Natural killer cell (primary cell): ENCODE results near the gene VSNL1. TPM values are rescaled to one million over a fixed set of nuclear protein-coding genes. Genes with fewer than 3 reads are reported as not detected.

Experiments used
- ATAC-seq, 3 donors: fragments of 150-1000 bp in 2 of 3; fragments of 200-7000 bp in 1 of 3; cut with Tn5 transposase; 1 replicate in 1 of 3; 2 replicates in 2 of 3; pipeline ENCODE4 v1.10.0; 2021; ENCODE audit warnings: mild to moderate bottlenecking in 2 of 3, moderate library complexity in 2 of 3
- DNase-seq, 2 donors: peaks; one replicate each; pipeline versions ENCODE4 v3.0.0 to v3.0.0-alpha.2; 2013 to 2021; ENCODE audit warnings: mixed read lengths in 1 of 2
- H3K27ac ChIP-seq: one replicate; pipeline ENCODE4 v1.5.1; 2013; ENCODE audit warnings: mild to moderate bottlenecking, low read length
- H3K27me3 ChIP-seq: one replicate; pipeline ENCODE4 v1.6.1; 2013; ENCODE audit warnings: low read length; ENCODE audit not compliant: control insufficient read depth, insufficient read depth
- H3K36me3 ChIP-seq: one replicate; pipeline ENCODE4 v1.6.1; 2013; ENCODE audit warnings: low read length; ENCODE audit not compliant: control insufficient read depth, insufficient read depth
- H3K4me1 ChIP-seq: one replicate; pipeline ENCODE4 v1.6.1; 2013; ENCODE audit warnings: low read length; ENCODE audit not compliant: control insufficient read depth, insufficient read depth
- H3K4me3 ChIP-seq: one replicate; pipeline ENCODE4 v1.5.1; 2013; ENCODE audit warnings: low read length
- H3K9me3 ChIP-seq: one replicate; pipeline ENCODE4 v1.6.1; 2013; ENCODE audit warnings: low read length; ENCODE audit not compliant: control insufficient read depth, insufficient read depth
- H3K27ac Mint-ChIP-seq, 2 donors: one replicate each; pipeline ENCODE4 v1.8.0; 2022; ENCODE audit warnings: mild to moderate bottlenecking in 2 of 2, mixed read lengths in 2 of 2, moderate library complexity in 1 of 2
- H3K27me3 Mint-ChIP-seq, 2 donors: one replicate each; pipeline ENCODE4 v1.8.0; 2022; ENCODE audit warnings: low read depth in 2 of 2, mixed read lengths in 2 of 2
- H3K36me3 Mint-ChIP-seq: one replicate; pipeline ENCODE4 v1.8.0; 2022; ENCODE audit warnings: mixed read lengths
- H3K4me1 Mint-ChIP-seq, 2 donors: one replicate each; pipeline ENCODE4 v1.8.0; 2022; ENCODE audit warnings: mixed read lengths in 2 of 2
- H3K4me3 Mint-ChIP-seq: one replicate; pipeline ENCODE4 v1.8.0; 2022; ENCODE audit warnings: mild to moderate bottlenecking, moderate library complexity, mixed read lengths
- H3K9me3 Mint-ChIP-seq, 2 donors: one replicate each; pipeline ENCODE4 v1.8.0; 2022; ENCODE audit warnings: mixed read lengths in 2 of 2
- CTCF ChIP-seq: fragments of 200-600 bp; IDR thresholded peaks from one replicate; pipeline ENCODE4 v1.8.0; 2022; ENCODE audit warnings: antibody characterized with exemption
- WGBS: methylation state at CpG from one replicate; pipeline ENCODE4 v1.1.7; 2013; ENCODE audit warnings: missing lambda C conversion rate; ENCODE audit not compliant: insufficient coverage; 5-methylcytosine and 5-hydroxymethylcytosine counted together
- intact Hi-C: fragments of 100-400 bp; cut with micrococcal nuclease; formaldehyde crosslinking; loops from one replicate; pipeline ENCODE4 v1.14.2; 2022
- total RNA-seq, 4 donors: library from RNA; stranded (reverse); fragments of 120-200 nt in 1 of 4; gene quantifications; one replicate each; pipeline versions ENCODE4 v1.2.3 to v1.2.4, GENCODE V29; 2013 to 2022

Gene VSNL1
- total RNA-seq, 3 donors from 2014 or later (not counting 1 experiment from before 2014, with no cell fraction given) = not detected

GRCh38 chr2:17640406-17640805 lies 99.9 kb downstream of the VSNL1 start:
- Mint-ChIP-seq H3K4me1 (no peaks in the 10 kb centered on the region), H3K4me3 (no peak overlapping the region), H3K27ac (no peak overlapping the region), H3K9me3 (no peaks in the 10 kb centered on the region), H3K36me3 (no peaks in the 10 kb centered on the region), H3K27me3 (no peaks in the 10 kb centered on the region)
- no peak overlapping the region for H3K4me3 ChIP-seq
- 86% methylated on average over 1 of the region's 2 CpGs for WGBS
- no peak overlapping the region for H3K27ac ChIP-seq
- ATAC-seq = no peak
- DNase-seq = no peak
- no peaks in the 10 kb centered on the region for H3K27me3 ChIP-seq
- no peaks in the 10 kb centered on the region for H3K4me1 ChIP-seq
- H3K9me3 ChIP-seq = no peaks in the 10 kb centered on the region
- intact Hi-C loops = no loop called here
- TF ChIP-seq CTCF = no peak
- no peaks in the 10 kb centered on the region for H3K36me3 ChIP-seq

GRCh38 chr2:17643031-17643615 lies 102.6 kb downstream of the VSNL1 start:
- Mint-ChIP-seq H3K9me3 (no peaks in the 10 kb centered on the region), H3K36me3 (no peaks in the 10 kb centered on the region), H3K4me3 (no peak overlapping the region), H3K4me1 (no peaks in the 10 kb centered on the region), H3K27me3 (no peaks in the 10 kb centered on the region), H3K27ac (no peak overlapping the region)
- Histone ChIP-seq H3K4me1 (no peaks in the 10 kb centered on the region), H3K27me3 (no peaks in the 10 kb centered on the region), H3K27ac (no peak overlapping the region), H3K4me3 (no peak overlapping the region), H3K36me3 (no peaks in the 10 kb centered on the region), H3K9me3 (no peaks in the 10 kb centered on the region)
- DNase-seq = no peak
- no peak for TF ChIP-seq CTCF
- no peak for ATAC-seq
- intact Hi-C loops = no loop called here
- WGBS = 82% methylated on average over 6 of the region's 6 CpGs

GRCh38 chr2:17644997-17645720 lies 104.7 kb downstream of the VSNL1 start:
- H3K4me1 Mint-ChIP-seq = no peaks in the 10 kb centered on the region
- intact Hi-C loops = loop anchor here (5.0 kb wide), 1 partner anchor 732 kb away; no protein-coding TSS in a partner anchor
- no peaks in the 10 kb centered on the region for H3K36me3 ChIP-seq
- H3K9me3 ChIP-seq = no peaks in the 10 kb centered on the region
- H3K4me1 ChIP-seq = no peaks in the 10 kb centered on the region
- no peak overlapping the region for H3K4me3 ChIP-seq
- H3K27me3 ChIP-seq = no peaks in the 10 kb centered on the region
- no peaks in the 10 kb centered on the region for H3K36me3 Mint-ChIP-seq
- H3K27ac Mint-ChIP-seq = no peak overlapping the region
- no peak overlapping the region for H3K27ac ChIP-seq
- no peak overlapping the region for H3K4me3 Mint-ChIP-seq
- DNase-seq (no peak), ATAC-seq (no peak)
- no peak for TF ChIP-seq CTCF
- no peaks in the 10 kb centered on the region for H3K9me3 Mint-ChIP-seq
- 90% methylated on average over 4 of the region's 4 CpGs for WGBS
- H3K27me3 Mint-ChIP-seq = no peaks in the 10 kb centered on the region
